HG03432 (cell line): ENCODE results near the gene COL23A1.
"Not testable (repeated sequence)": the region's sequence is repeated elsewhere in the genome, so short reads cannot be mapped to it uniquely, and the experiment has no call there.

ENCODE experiments used
- ATAC-seq: cut with Tn5 transposase; IDR thresholded peaks from one replicate; pipeline ENCODE4 v1.9.1; 2021; ENCODE audit warnings: mild to moderate bottlenecking, moderate library complexity; ENCODE audit not compliant: unreplicated experiment

The COL23A1 gene

GRCh38 chr5:178328826-178329730 is 261.1 kb downstream of the COL23A1 start:
- ATAC-seq = no peak

- ATAC-seq = no peak
Measured at GRCh38 chr5:178327931-178328711, 262.1 kb downstream of the COL23A1 start.

- ATAC-seq = no peak
Measured at GRCh38 chr5:178327446-178327845, 262.7 kb downstream of the COL23A1 start.

GRCh38 chr5:178326374-178326715 is 263.8 kb downstream of the COL23A1 start:
- no peak for ATAC-seq

- ATAC-seq = no peak
Measured at GRCh38 chr5:178325679-178326373, 264.4 kb downstream of the COL23A1 start.

GRCh38 chr5:178325311-178325678 is 264.9 kb downstream of the COL23A1 start:
- ATAC-seq = no peak

- ATAC-seq = no peak
Measured at GRCh38 chr5:178324481-178325310, 265.5 kb downstream of the COL23A1 start.

GRCh38 chr5:178323961-178324360 is 266.2 kb downstream of the COL23A1 start:
- no peak for ATAC-seq

- ATAC-seq = no peak
Measured at GRCh38 chr5:178323541-178323865, 266.7 kb downstream of the COL23A1 start.

- no peak for ATAC-seq
Measured at GRCh38 chr5:178322736-178323540, 267.3 kb downstream of the COL23A1 start.

GRCh38 chr5:178320281-178320855 is 269.8 kb downstream of the COL23A1 start:
- ATAC-seq = no peak

- ATAC-seq = no peak
Measured at GRCh38 chr5:178319541-178320041, 270.6 kb downstream of the COL23A1 start.

- no peak for ATAC-seq
Measured at GRCh38 chr5:178318893-178319292, 271.3 kb downstream of the COL23A1 start.

GRCh38 chr5:178318382-178318781 is 271.8 kb downstream of the COL23A1 start:
- no peak for ATAC-seq

- ATAC-seq = not testable (repeated sequence)
Measured at GRCh38 chr5:178317727-178318126, 272.5 kb downstream of the COL23A1 start.

- ATAC-seq = no peak
Measured at GRCh38 chr5:178314961-178315820, 275.0 kb downstream of the COL23A1 start.

- no peak for ATAC-seq
Measured at GRCh38 chr5:178314061-178314660, 276.0 kb downstream of the COL23A1 start.

- ATAC-seq = no peak
Measured at GRCh38 chr5:178313316-178313715, 276.9 kb downstream of the COL23A1 start.
